ENCODE measurements around the gene DEPDC5. TPM values are rescaled to one million over a fixed set of nuclear protein-coding genes. Genes with fewer than 3 reads are reported as not detected.

Gene DEPDC5
- total RNA-seq, 1 donor, result 15.2 TPM

- Histone ChIP-seq H3K36me3 (ENCODE audit: insufficient read depth, low read length) (peaks cover 58% of the 10 kb centered on the region), H4K20me1 (ENCODE audit: insufficient read depth, low read length) (no peaks in the 10 kb centered on the region), H3K27me3 (ENCODE audit: insufficient read depth, low read length) (no peaks in the 10 kb centered on the region), H2AFZ (ENCODE audit: low read length) (no peak overlapping the region), H3K79me2 (ENCODE audit: insufficient read depth, low read length) (peaks cover 16% of the 10 kb centered on the region), H3K27ac (ENCODE audit: low read depth, low read length) (no peak overlapping the region), H3K4me3 (ENCODE audit: insufficient read depth, low read length) (no peak overlapping the region), H3K4me2 (ENCODE audit: insufficient read depth, low read length) (no peak overlapping the region), H3K9me3 (ENCODE audit: low read depth, low read length) (no peaks in the 10 kb centered on the region), H3K4me1 (ENCODE audit: insufficient read depth, low read length) (no peaks in the 10 kb centered on the region)
- no peak for DNase-seq (ENCODE audit: insufficient read length, low spot score, missing footprints)
- TF ChIP-seq, protein P1, sequence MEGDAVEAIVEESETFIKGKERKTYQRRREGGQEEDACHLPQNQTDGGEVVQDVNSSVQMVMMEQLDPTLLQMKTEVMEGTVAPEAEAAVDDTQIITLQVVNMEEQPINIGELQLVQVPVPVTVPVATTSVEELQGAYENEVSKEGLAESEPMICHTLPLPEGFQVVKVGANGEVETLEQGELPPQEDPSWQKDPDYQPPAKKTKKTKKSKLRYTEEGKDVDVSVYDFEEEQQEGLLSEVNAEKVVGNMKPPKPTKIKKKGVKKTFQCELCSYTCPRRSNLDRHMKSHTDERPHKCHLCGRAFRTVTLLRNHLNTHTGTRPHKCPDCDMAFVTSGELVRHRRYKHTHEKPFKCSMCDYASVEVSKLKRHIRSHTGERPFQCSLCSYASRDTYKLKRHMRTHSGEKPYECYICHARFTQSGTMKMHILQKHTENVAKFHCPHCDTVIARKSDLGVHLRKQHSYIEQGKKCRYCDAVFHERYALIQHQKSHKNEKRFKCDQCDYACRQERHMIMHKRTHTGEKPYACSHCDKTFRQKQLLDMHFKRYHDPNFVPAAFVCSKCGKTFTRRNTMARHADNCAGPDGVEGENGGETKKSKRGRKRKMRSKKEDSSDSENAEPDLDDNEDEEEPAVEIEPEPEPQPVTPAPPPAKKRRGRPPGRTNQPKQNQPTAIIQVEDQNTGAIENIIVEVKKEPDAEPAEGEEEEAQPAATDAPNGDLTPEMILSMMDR (IDR thresholded peaks at IDR 0.05; ENCODE audit: extremely low read depth, low read depth, low read length), result no peak
These were observed 33.9 kb upstream of the DEPDC5 start for GRCh38 chr22:31719850-31720471.

GRCh38 chr22:31723723-31724122, 30.1 kb upstream of the DEPDC5 start:
- TF ChIP-seq, protein P1 (IDR thresholded peaks at IDR 0.05; ENCODE audit: extremely low read depth, low read depth, low read length), result no peak
- no peak overlapping the region for H3K27ac ChIP-seq (ENCODE audit: low read depth, low read length)
- H3K4me3 ChIP-seq (ENCODE audit: insufficient read depth, low read length), result no peak overlapping the region
- H3K79me2 ChIP-seq (ENCODE audit: insufficient read depth, low read length), result peaks cover 32% of the 10 kb centered on the region
- no peaks in the 10 kb centered on the region for H3K4me1 ChIP-seq (ENCODE audit: insufficient read depth, low read length)
- no peak for DNase-seq (ENCODE audit: insufficient read length, low spot score, missing footprints)
- peaks cover 39% of the 10 kb centered on the region for H3K36me3 ChIP-seq (ENCODE audit: insufficient read depth, low read length)
- no peak overlapping the region for H3K4me2 ChIP-seq (ENCODE audit: insufficient read depth, low read length)
- H3K9me3 ChIP-seq (ENCODE audit: low read depth, low read length), result no peaks in the 10 kb centered on the region
- no peaks in the 10 kb centered on the region for H3K27me3 ChIP-seq (ENCODE audit: insufficient read depth, low read length)
- no peak overlapping the region for H2AFZ ChIP-seq (ENCODE audit: low read length)
- H4K20me1 ChIP-seq (ENCODE audit: insufficient read depth, low read length), result peaks cover 3% of the 10 kb centered on the region

GRCh38 chr22:31726692-31727091, 27.1 kb upstream of the DEPDC5 start:
- H3K36me3 ChIP-seq (ENCODE audit: insufficient read depth, low read length), result peaks cover 27% of the 10 kb centered on the region
- no peak overlapping the region for H3K4me2 ChIP-seq (ENCODE audit: insufficient read depth, low read length)
- TF ChIP-seq, protein P1 (IDR thresholded peaks at IDR 0.05; ENCODE audit: extremely low read depth, low read depth, low read length), result no peak
- no peak overlapping the region for H3K27ac ChIP-seq (ENCODE audit: low read depth, low read length)
- peaks cover 3% of the 10 kb centered on the region for H4K20me1 ChIP-seq (ENCODE audit: insufficient read depth, low read length)
- H3K27me3 ChIP-seq (ENCODE audit: insufficient read depth, low read length), result no peaks in the 10 kb centered on the region
- no peak overlapping the region for H3K4me3 ChIP-seq (ENCODE audit: insufficient read depth, low read length)
- DNase-seq (ENCODE audit: insufficient read length, low spot score, missing footprints), result no peak
- no peak overlapping the region for H2AFZ ChIP-seq (ENCODE audit: low read length)
- no peaks in the 10 kb centered on the region for H3K4me1 ChIP-seq (ENCODE audit: insufficient read depth, low read length)
- H3K79me2 ChIP-seq (ENCODE audit: insufficient read depth, low read length), result peaks cover 47% of the 10 kb centered on the region
- no peaks in the 10 kb centered on the region for H3K9me3 ChIP-seq (ENCODE audit: low read depth, low read length)

DNA sequence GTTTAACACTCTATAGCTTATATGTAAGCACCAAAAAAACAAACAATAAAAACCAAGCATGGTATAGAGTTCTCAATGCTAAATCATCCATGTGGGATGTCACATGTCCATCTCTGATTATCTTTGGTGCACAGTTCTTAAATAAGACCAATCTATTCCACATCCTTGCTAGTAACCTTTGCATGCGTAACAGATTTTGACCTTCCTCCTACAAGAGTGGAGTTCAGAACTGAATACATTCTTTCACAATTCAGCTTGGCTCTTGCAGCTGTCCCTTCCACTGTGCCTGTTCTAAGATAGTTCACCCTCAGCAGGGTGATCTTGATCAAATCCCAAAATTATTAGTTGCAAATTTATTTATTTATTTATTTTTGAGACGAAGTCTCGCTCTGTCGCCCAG, 25.0 kb upstream of the DEPDC5 start:
- peaks cover 19% of the 10 kb centered on the region for H3K36me3 ChIP-seq (ENCODE audit: insufficient read depth, low read length)
- no peak overlapping the region for H3K27ac ChIP-seq (ENCODE audit: low read depth, low read length)
- H3K79me2 ChIP-seq (ENCODE audit: insufficient read depth, low read length), result peaks cover 64% of the 10 kb centered on the region
- no peak overlapping the region for H2AFZ ChIP-seq (ENCODE audit: low read length)
- H3K4me3 ChIP-seq (ENCODE audit: insufficient read depth, low read length), result no peak overlapping the region
- DNase-seq (ENCODE audit: insufficient read length, low spot score, missing footprints), result no peak
- peaks cover 8% of the 10 kb centered on the region for H4K20me1 ChIP-seq (ENCODE audit: insufficient read depth, low read length)
- TF ChIP-seq, protein P1 (IDR thresholded peaks at IDR 0.05; ENCODE audit: extremely low read depth, low read depth, low read length), result no peak
- no peaks in the 10 kb centered on the region for H3K9me3 ChIP-seq (ENCODE audit: low read depth, low read length)
- H3K4me2 ChIP-seq (ENCODE audit: insufficient read depth, low read length), result no peak overlapping the region
- no peaks in the 10 kb centered on the region for H3K4me1 ChIP-seq (ENCODE audit: insufficient read depth, low read length)
- H3K27me3 ChIP-seq (ENCODE audit: insufficient read depth, low read length), result no peaks in the 10 kb centered on the region

Data from osteoblast (primary cell).